HepG2 (cell line): ENCODE data around the gene MTMR6.

Experiments used
- EEA1 ChIP-seq: sonication (generic); formaldehyde crosslinking; IDR thresholded peaks from 2 replicates; pipeline ENCODE4 v1.5.1; 2020; ENCODE audit warnings: mild to moderate bottlenecking, missing genetic modification reagents, borderline replicate concordance
- HNF4A ChIP-seq: sonication (generic); formaldehyde crosslinking; IDR thresholded peaks from 2 replicates; pipeline ENCODE4 v1.4.0; 2020; ENCODE audit warnings: missing genetic modification reagents
- PAX8 ChIP-seq: sonication (generic); formaldehyde crosslinking; IDR thresholded peaks from 2 replicates; pipeline ENCODE4 v1.8.0; 2022; ENCODE audit warnings: mild to moderate bottlenecking, missing genetic modification reagents, borderline replicate concordance
- SMARCE1 ChIP-seq: fragments of 450-650 bp; IDR thresholded peaks from 2 replicates; pipeline ENCODE4 v1.6.1; 2017; ENCODE audit warnings: borderline replicate concordance
- SP1 ChIP-seq, 2 experiments: fragments of 450-650 bp in 1 of 2; sonication (generic) in 1 of 2; formaldehyde crosslinking in 1 of 2; IDR thresholded peaks; 2 replicates each; pipeline versions ENCODE4 v1.4.0 to v1.6.1; 2016 to 2020; ENCODE audit warnings: missing genetic modification reagents in 1 of 2
- SP2 ChIP-seq: sonication (generic); formaldehyde crosslinking; IDR thresholded peaks from 2 replicates; pipeline ENCODE4 v1.5.1; 2020; ENCODE audit warnings: mild to moderate bottlenecking, missing genetic modification reagents
- ZNF549 ChIP-seq: sonication (generic); formaldehyde crosslinking; IDR thresholded peaks from 2 replicates; pipeline ENCODE4 v1.5.0; 2020; ENCODE audit warnings: missing genetic modification reagents
- ZNF775 ChIP-seq: sonication (generic); formaldehyde crosslinking; IDR thresholded peaks from 2 replicates; pipeline ENCODE4 v1.4.0; 2020; ENCODE audit warnings: missing genetic modification reagents, mild to moderate bottlenecking, moderate library complexity, borderline replicate concordance
- ZNF839 ChIP-seq: sonication (generic); formaldehyde crosslinking; IDR thresholded peaks from 2 replicates; pipeline ENCODE4 v1.4.0; 2020; ENCODE audit warnings: missing genetic modification reagents, mild to moderate bottlenecking, borderline replicate concordance
- TF ChIP-seq, protein P1 (sequence below): sonication (generic); formaldehyde crosslinking; IDR thresholded peaks from 2 replicates; pipeline ENCODE4 v1.5.0; 2020; ENCODE audit warnings: missing genetic modification reagents, mild to moderate bottlenecking, borderline replicate concordance
- TF ChIP-seq, protein P2 (sequence below): IDR thresholded peaks from 2 replicates; pipeline ENCODE4 v1.6.1; 2016; ENCODE audit warnings: missing compliant biosample characterization, missing genetic modification reagents, borderline replicate concordance

DNA sequence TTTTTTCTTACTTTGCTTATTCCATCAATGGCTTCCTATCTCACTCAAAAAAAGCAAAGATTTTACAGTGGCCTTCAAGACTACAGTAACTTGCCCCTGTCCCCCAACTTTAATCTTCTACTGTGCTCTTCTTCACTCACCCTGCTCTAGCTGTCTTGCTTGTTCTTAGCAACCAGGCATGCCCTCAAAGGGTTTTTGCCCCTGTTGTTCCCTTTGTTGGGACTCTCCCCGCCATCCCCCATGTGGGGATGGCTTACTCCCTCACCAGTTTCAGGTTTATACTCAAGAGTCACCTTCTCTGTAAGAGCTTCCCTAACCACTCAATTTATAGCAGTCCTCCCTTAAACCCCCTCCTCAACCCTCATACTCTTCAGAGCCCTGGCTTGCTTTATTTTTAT is 5.4 kb downstream of the MTMR6 start:
- TF ChIP-seq, protein P1, sequence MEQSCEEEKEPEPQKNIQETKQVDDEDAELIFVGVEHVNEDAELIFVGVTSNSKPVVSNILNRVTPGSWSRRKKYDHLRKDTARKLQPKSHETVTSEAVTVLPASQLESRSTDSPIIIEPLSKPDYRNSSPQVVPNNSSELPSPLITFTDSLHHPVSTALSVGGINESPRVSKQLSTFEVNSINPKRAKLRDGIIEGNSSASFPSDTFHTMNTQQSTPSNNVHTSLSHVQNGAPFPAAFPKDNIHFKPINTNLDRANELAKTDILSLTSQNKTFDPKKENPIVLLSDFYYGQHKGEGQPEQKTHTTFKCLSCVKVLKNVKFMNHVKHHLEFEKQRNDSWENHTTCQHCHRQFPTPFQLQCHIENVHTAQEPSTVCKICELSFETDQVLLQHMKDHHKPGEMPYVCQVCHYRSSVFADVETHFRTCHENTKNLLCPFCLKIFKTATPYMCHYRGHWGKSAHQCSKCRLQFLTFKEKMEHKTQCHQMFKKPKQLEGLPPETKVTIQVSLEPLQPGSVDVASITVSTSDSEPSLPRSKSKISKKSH (CRISPR knock-in tag), result no peak
- TF ChIP-seq ZNF549 (CRISPR knock-in tag), result no peak
- no peak for TF ChIP-seq ZNF775 (CRISPR knock-in tag)
- TF ChIP-seq, protein P2, sequence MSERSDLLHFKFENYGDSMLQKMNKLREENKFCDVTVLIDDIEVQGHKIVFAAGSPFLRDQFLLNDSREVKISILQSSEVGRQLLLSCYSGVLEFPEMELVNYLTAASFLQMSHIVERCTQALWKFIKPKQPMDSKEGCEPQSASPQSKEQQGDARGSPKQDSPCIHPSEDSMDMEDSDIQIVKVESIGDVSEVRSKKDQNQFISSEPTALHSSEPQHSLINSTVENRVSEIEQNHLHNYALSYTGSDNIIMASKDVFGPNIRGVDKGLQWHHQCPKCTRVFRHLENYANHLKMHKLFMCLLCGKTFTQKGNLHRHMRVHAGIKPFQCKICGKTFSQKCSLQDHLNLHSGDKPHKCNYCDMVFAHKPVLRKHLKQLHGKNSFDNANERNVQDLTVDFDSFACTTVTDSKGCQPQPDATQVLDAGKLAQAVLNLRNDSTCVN (CRISPR knock-in tag), result no peak
- TF ChIP-seq ZNF839 (CRISPR knock-in tag), result no peak
- TF ChIP-seq SMARCE1, result no peak
- no peak for TF ChIP-seq SP1 (IDR thresholded peaks at IDR 0.05)
- TF ChIP-seq SP1 (CRISPR knock-in tag; IDR thresholded peaks at IDR 0.05), result no peak
- no peak for TF ChIP-seq EEA1 (CRISPR knock-in tag)
- no peak for TF ChIP-seq HNF4A (CRISPR knock-in tag)
- TF ChIP-seq PAX8, result no peak
- TF ChIP-seq SP2 (CRISPR knock-in tag), result no peak
